SU-DHL-6 (cell line): ENCODE results near the gene RAD51D.

Experiments
- CTCF ChIP-seq: fragments of 200-600 bp; sonication (generic); IDR thresholded peaks from one replicate; pipeline ENCODE4 v1.5.1; 2017; ENCODE audit warnings: antibody characterized with exemption, mild to moderate bottlenecking, low read length, moderate library complexity; ENCODE audit not compliant: insufficient read depth, poor library complexity, severe bottlenecking
- EZH2phosphoT487 ChIP-seq: fragments of 200-600 bp; sonication (generic), shearing (Covaris generic); conservative IDR thresholded peaks from 2 replicates; pipeline ENCODE4 v1.6.1; 2018; ENCODE audit warnings: mild to moderate bottlenecking, antibody characterized with exemption, low read length, moderate library complexity, mixed read lengths

GRCh38 chr17:35162755-35163154, 43.1 kb upstream of the RAD51D start:
- TF ChIP-seq CTCF (no peak), EZH2phosphoT487 (no peak)
